Astrocyte (in vitro differentiated cells and primary cell): ENCODE results near the gene SLC38A8. TPM values are rescaled to one million over a fixed set of nuclear protein-coding genes. Genes with fewer than 3 reads are reported as not detected.
A peak's percentile ranks its signal among the peaks of the same experiment; 100 is the strongest.

Experiments used
- DNase-seq: peaks from one replicate; pipeline ENCODE4 v3.0.0-alpha.2; 2010; ENCODE audit warnings: low read depth
- FAIRE-seq: peaks from 2 replicates; lab custom pipeline; 2011; peaks lifted over from hg19 to GRCh38; lab: Jason Lieb, UNC
- H2AFZ ChIP-seq: 2 replicates; pipeline ENCODE4 v1.6.0; 2012; ENCODE audit warnings: low read depth, low read length, inconsistent platforms
- H3K27ac ChIP-seq: 2 replicates; pipeline ENCODE4 v1.5.1; 2011; ENCODE audit warnings: low read depth, low read length, inconsistent platforms
- H3K27me3 ChIP-seq: 2 replicates; pipeline ENCODE4 v1.6.0; 2011; ENCODE audit warnings: low read length, inconsistent platforms; ENCODE audit not compliant: insufficient read depth
- H3K36me3 ChIP-seq: 2 replicates; pipeline ENCODE4 v1.5.1; 2011; ENCODE audit warnings: low read length, inconsistent platforms; ENCODE audit not compliant: insufficient read depth
- H3K4me1 ChIP-seq: 2 replicates; pipeline ENCODE4 v1.5.1; 2011; ENCODE audit warnings: low read length, inconsistent platforms; ENCODE audit not compliant: insufficient read depth
- H3K4me2 ChIP-seq: 2 replicates; pipeline ENCODE4 v1.6.0; 2012; ENCODE audit warnings: low read length, inconsistent platforms
- H3K4me3 ChIP-seq: 2 replicates; pipeline ENCODE4 v1.5.1; 2011; ENCODE audit warnings: low read depth, mild to moderate bottlenecking, low read length, inconsistent platforms; ENCODE audit not compliant: insufficient read depth
- H3K79me2 ChIP-seq: 2 replicates; pipeline ENCODE4 v1.6.0; 2012; ENCODE audit warnings: mild to moderate bottlenecking, low read length, inconsistent platforms; ENCODE audit not compliant: insufficient read depth
- H3K9ac ChIP-seq: 2 replicates; pipeline ENCODE4 v1.6.0; 2012; ENCODE audit warnings: mild to moderate bottlenecking, low read length, inconsistent platforms
- H3K9me3 ChIP-seq: 2 replicates; pipeline ENCODE4 v1.5.1; 2012; ENCODE audit warnings: low read depth, mild to moderate bottlenecking, low read length, inconsistent platforms; ENCODE audit not compliant: insufficient read depth
- H4K20me1 ChIP-seq: 2 replicates; pipeline ENCODE4 v1.6.0; 2012; ENCODE audit warnings: low read length, inconsistent platforms; ENCODE audit not compliant: insufficient read depth
- H3K27ac Mint-ChIP-seq: one replicate; pipeline ENCODE4 v1.8.0; 2021; ENCODE audit warnings: mild to moderate bottlenecking, mixed read lengths; ENCODE audit not compliant: unreplicated experiment
- H3K27me3 Mint-ChIP-seq: one replicate; pipeline ENCODE4 v1.8.0; 2021; ENCODE audit warnings: low read depth, mixed read lengths; ENCODE audit not compliant: unreplicated experiment
- H3K36me3 Mint-ChIP-seq: one replicate; pipeline ENCODE4 v1.8.0; 2021; ENCODE audit warnings: low read depth, mixed read lengths; ENCODE audit not compliant: unreplicated experiment
- H3K4me1 Mint-ChIP-seq: one replicate; pipeline ENCODE4 v1.8.0; 2021; ENCODE audit warnings: low read depth, mixed read lengths; ENCODE audit not compliant: unreplicated experiment
- H3K4me3 Mint-ChIP-seq: one replicate; pipeline ENCODE4 v1.8.0; 2021; ENCODE audit warnings: mild to moderate bottlenecking, moderate library complexity, mixed read lengths; ENCODE audit not compliant: unreplicated experiment
- H3K9me3 Mint-ChIP-seq: one replicate; pipeline ENCODE4 v1.8.0; 2021; ENCODE audit warnings: mild to moderate bottlenecking, mixed read lengths; ENCODE audit not compliant: unreplicated experiment
- EZH2 ChIP-seq: IDR thresholded peaks from 2 replicates; pipeline ENCODE4 v1.6.1; 2012; ENCODE audit warnings: mild to moderate bottlenecking, low read length, inconsistent platforms; ENCODE audit not compliant: insufficient read depth
- total RNA-seq: library from RNA; stranded (reverse); gene quantifications from 2 replicates; pipeline ENCODE4 v1.2.1, GENCODE V29; 2021
- TF ChIP-seq, protein P1 (sequence below): IDR thresholded peaks from 2 replicates; pipeline ENCODE4 v1.5.1; 2011; ENCODE audit warnings: low read depth, mild to moderate bottlenecking, inconsistent platforms, low read length, moderate library complexity; ENCODE audit not compliant: insufficient read depth

Gene SLC38A8
- total RNA-seq, 1 donor from 2014 or later = not detected

- TF ChIP-seq, protein P1, sequence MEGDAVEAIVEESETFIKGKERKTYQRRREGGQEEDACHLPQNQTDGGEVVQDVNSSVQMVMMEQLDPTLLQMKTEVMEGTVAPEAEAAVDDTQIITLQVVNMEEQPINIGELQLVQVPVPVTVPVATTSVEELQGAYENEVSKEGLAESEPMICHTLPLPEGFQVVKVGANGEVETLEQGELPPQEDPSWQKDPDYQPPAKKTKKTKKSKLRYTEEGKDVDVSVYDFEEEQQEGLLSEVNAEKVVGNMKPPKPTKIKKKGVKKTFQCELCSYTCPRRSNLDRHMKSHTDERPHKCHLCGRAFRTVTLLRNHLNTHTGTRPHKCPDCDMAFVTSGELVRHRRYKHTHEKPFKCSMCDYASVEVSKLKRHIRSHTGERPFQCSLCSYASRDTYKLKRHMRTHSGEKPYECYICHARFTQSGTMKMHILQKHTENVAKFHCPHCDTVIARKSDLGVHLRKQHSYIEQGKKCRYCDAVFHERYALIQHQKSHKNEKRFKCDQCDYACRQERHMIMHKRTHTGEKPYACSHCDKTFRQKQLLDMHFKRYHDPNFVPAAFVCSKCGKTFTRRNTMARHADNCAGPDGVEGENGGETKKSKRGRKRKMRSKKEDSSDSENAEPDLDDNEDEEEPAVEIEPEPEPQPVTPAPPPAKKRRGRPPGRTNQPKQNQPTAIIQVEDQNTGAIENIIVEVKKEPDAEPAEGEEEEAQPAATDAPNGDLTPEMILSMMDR = no peak
- TF ChIP-seq EZH2 = no peak
- Mint-ChIP-seq H3K27ac (peak overlapping the region; percentile 47), H3K27me3 (peaks cover 62% of the 10 kb centered on the region), H3K9me3 (peaks cover 12% of the 10 kb centered on the region), H3K36me3 (peaks cover 9% of the 10 kb centered on the region), H3K4me3 (no peak overlapping the region), H3K4me1 (no peaks in the 10 kb centered on the region)
- Histone ChIP-seq H3K36me3 (no peaks in the 10 kb centered on the region), H3K27ac (no peak overlapping the region), H2AFZ (no peak overlapping the region), H3K4me2 (no peak overlapping the region), H3K27me3 (peaks cover 2% of the 10 kb centered on the region), H3K79me2 (no peaks in the 10 kb centered on the region), H3K4me3 (no peak overlapping the region), H3K9me3 (peaks cover 8% of the 10 kb centered on the region), H4K20me1 (no peaks in the 10 kb centered on the region), H3K4me1 (no peaks in the 10 kb centered on the region), H3K9ac (no peak overlapping the region)
- FAIRE-seq (no peak), DNase-seq (no peak)
Measured at GRCh38 chr16:84031556-84031955, 11.0 kb downstream of the SLC38A8 start.

- FAIRE-seq (no peak), DNase-seq (no peak)
- peaks cover 9% of the 10 kb centered on the region for H3K36me3 Mint-ChIP-seq
- H3K9me3 Mint-ChIP-seq = peaks cover 5% of the 10 kb centered on the region
- Histone ChIP-seq H4K20me1 (no peaks in the 10 kb centered on the region), H3K36me3 (no peaks in the 10 kb centered on the region), H3K4me3 (no peak overlapping the region), H3K27ac (no peak overlapping the region), H3K4me1 (peaks cover 4% of the 10 kb centered on the region), H3K79me2 (no peaks in the 10 kb centered on the region), H3K9me3 (no peaks in the 10 kb centered on the region), H3K27me3 (peaks cover 2% of the 10 kb centered on the region), H3K9ac (no peak overlapping the region), H3K4me2 (no peak overlapping the region), H2AFZ (no peak overlapping the region)
- TF ChIP-seq, protein P1 = no peak
- no peak for TF ChIP-seq EZH2
- no peak overlapping the region for H3K4me3 Mint-ChIP-seq
- no peak overlapping the region for H3K27ac Mint-ChIP-seq
- peaks cover 2% of the 10 kb centered on the region for H3K4me1 Mint-ChIP-seq
- H3K27me3 Mint-ChIP-seq = peaks cover 51% of the 10 kb centered on the region
Measured at GRCh38 chr16:84029297-84030047, 13.1 kb downstream of the SLC38A8 start.

DNA sequence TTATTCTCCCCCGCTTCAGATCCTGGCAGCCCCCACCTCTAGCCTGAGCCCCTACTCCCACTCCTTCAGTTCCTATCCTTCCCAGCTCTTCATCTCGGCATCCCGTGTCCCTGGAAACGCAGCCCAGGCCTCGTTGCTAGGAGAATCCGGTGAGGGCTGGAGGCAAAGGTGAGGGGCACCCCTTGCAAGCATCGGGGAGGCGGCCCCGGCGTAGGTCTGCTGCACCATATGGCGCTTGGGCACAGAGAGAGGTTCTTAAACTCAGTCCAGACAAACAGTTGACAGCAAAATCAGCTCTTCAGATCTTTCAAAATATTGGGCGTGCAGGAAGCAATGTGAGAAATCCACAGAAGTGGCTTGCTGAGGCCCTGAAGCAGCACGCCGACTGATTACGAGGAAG is 15.0 kb downstream of the SLC38A8 start:
- Histone ChIP-seq H4K20me1 (no peaks in the 10 kb centered on the region), H3K4me2 (no peak overlapping the region), H3K79me2 (no peaks in the 10 kb centered on the region), H3K9ac (no peak overlapping the region), H2AFZ (no peak overlapping the region), H3K4me1 (peaks cover 8% of the 10 kb centered on the region), H3K36me3 (no peaks in the 10 kb centered on the region), H3K27me3 (peaks cover 2% of the 10 kb centered on the region), H3K9me3 (no peaks in the 10 kb centered on the region), H3K4me3 (no peak overlapping the region), H3K27ac (no peak overlapping the region)
- DNase-seq = no peak
- H3K9me3 Mint-ChIP-seq = peaks cover 7% of the 10 kb centered on the region
- H3K36me3 Mint-ChIP-seq = peaks cover 9% of the 10 kb centered on the region
- H3K27ac Mint-ChIP-seq = no peak overlapping the region
- no peak overlapping the region for H3K4me3 Mint-ChIP-seq
- no peak for TF ChIP-seq EZH2
- TF ChIP-seq, protein P1 = no peak
- FAIRE-seq = no peak
- peaks cover 2% of the 10 kb centered on the region for H3K4me1 Mint-ChIP-seq
- H3K27me3 Mint-ChIP-seq = peaks cover 39% of the 10 kb centered on the region
